Activated CD8-positive, alpha-beta memory T cell treated with anti-CD3 and anti-CD28 coated beads for 48 hours (primary cell): ENCODE measurements around the gene IL1RAPL1.

Experiments used
- DNase-seq, 3 experiments: peaks; one replicate each; pipeline ENCODE4 v3.0.0-alpha.2; 2020; ENCODE audit warnings: low read depth in 2 of 3, low spot score in 2 of 3

IL1RAPL1 gene

DNA sequence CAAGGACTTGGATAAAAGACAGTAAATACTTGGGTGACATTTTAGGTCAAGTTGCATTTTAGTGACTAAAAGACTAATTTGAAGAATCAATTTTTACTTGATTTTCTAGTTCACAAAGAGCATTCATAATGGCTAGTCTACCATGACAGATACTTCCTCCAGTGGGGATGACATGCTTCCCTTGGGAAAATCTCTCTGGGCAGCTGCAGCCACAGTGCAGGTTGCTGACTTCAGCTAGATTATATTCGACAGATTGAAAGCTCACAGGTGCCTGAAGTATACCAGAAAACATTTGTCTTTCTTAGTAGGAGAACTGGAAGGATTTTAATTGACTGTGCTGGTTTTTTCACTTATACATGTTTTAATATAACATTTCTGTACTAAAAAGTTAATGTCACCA lies 1418.6 kb downstream of the IL1RAPL1 start:
- no peak for DNase-seq
